IMR-90 (cell line): ENCODE results near the gene FXYD1.

Experiments used
- BHLHE40 ChIP-seq: fragments of 150-350 bp; IDR thresholded peaks from 2 replicates; pipeline ENCODE4 v1.6.1; 2016; ENCODE audit warnings: mild to moderate bottlenecking, low read depth, low read length
- CEBPB ChIP-seq: IDR thresholded peaks from 2 replicates; pipeline ENCODE4 v1.6.1; 2012; ENCODE audit warnings: low read depth, low read length, improper control_type of control experiment
- CHD1 ChIP-seq: IDR thresholded peaks from 2 replicates; pipeline ENCODE4 v1.6.1; 2012; ENCODE audit warnings: low read depth, low read length, improper control_type of control experiment
- MAFK ChIP-seq: IDR thresholded peaks from 2 replicates; pipeline ENCODE4 v1.6.1; 2012; ENCODE audit warnings: low read depth, low read length, improper control_type of control experiment
- NFE2L2 ChIP-seq: fragments of 150-350 bp; IDR thresholded peaks from 2 replicates; pipeline ENCODE4 v1.6.1; 2016; ENCODE audit warnings: low read depth, mild to moderate bottlenecking, low read length
- POLR2A ChIP-seq: IDR thresholded peaks from 2 replicates; pipeline ENCODE4 v1.6.1; 2012; ENCODE audit warnings: mild to moderate bottlenecking, low read depth, low read length
- RAD21 ChIP-seq: IDR thresholded peaks from 2 replicates; pipeline ENCODE4 v1.6.1; 2012; ENCODE audit warnings: low read length, improper control_type of control experiment
- TF ChIP-seq, protein P1 (sequence below): conservative IDR thresholded peaks from 2 replicates; pipeline ENCODE4 v1.5.1; 2012; ENCODE audit warnings: mild to moderate bottlenecking, low read depth, low read length, improper control_type of control experiment

DNA sequence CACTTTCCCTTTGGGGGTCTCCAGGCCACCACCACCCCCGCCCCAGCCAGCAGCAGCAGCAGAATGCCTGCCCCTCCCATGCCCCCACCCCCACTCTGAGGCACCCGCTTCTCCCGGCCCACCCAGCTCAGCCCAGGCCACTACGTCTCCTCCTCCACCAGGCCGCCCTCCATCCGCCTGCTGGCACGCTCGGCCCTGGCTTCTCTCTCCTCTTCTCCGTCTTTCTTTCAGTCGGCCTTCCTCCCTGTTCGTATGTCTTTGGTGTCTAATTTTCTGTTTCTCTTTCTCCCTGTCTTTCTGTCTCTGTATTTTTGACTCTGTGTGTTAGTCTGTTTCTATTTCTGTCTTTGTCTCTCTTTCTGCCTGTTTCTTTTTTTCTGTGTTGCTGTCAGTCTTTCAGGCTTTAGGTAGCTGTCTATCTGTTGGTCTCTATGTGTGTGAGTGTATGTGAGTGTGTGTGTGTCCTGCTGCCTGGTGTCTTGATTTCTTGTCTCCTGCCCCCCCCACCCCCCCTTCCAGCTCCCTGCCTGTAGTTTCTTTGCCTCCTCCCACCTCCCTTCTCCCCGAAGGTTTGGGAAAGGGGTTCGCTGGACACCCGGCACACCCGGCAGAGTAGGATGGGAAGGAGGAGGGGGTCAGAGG is 3.9 kb upstream of the FXYD1 start, which contains the start of gene LGI4:
- TF ChIP-seq, protein P1, sequence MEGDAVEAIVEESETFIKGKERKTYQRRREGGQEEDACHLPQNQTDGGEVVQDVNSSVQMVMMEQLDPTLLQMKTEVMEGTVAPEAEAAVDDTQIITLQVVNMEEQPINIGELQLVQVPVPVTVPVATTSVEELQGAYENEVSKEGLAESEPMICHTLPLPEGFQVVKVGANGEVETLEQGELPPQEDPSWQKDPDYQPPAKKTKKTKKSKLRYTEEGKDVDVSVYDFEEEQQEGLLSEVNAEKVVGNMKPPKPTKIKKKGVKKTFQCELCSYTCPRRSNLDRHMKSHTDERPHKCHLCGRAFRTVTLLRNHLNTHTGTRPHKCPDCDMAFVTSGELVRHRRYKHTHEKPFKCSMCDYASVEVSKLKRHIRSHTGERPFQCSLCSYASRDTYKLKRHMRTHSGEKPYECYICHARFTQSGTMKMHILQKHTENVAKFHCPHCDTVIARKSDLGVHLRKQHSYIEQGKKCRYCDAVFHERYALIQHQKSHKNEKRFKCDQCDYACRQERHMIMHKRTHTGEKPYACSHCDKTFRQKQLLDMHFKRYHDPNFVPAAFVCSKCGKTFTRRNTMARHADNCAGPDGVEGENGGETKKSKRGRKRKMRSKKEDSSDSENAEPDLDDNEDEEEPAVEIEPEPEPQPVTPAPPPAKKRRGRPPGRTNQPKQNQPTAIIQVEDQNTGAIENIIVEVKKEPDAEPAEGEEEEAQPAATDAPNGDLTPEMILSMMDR: no peak
- TF ChIP-seq MAFK: no peak
- TF ChIP-seq POLR2A: no peak
- TF ChIP-seq BHLHE40: no peak
- TF ChIP-seq NFE2L2: no peak
- no peak for TF ChIP-seq CHD1
- no peak for TF ChIP-seq RAD21
- no peak for TF ChIP-seq CEBPB
